ENCODE data around the gene PACSIN1.

PACSIN1 gene

DNA sequence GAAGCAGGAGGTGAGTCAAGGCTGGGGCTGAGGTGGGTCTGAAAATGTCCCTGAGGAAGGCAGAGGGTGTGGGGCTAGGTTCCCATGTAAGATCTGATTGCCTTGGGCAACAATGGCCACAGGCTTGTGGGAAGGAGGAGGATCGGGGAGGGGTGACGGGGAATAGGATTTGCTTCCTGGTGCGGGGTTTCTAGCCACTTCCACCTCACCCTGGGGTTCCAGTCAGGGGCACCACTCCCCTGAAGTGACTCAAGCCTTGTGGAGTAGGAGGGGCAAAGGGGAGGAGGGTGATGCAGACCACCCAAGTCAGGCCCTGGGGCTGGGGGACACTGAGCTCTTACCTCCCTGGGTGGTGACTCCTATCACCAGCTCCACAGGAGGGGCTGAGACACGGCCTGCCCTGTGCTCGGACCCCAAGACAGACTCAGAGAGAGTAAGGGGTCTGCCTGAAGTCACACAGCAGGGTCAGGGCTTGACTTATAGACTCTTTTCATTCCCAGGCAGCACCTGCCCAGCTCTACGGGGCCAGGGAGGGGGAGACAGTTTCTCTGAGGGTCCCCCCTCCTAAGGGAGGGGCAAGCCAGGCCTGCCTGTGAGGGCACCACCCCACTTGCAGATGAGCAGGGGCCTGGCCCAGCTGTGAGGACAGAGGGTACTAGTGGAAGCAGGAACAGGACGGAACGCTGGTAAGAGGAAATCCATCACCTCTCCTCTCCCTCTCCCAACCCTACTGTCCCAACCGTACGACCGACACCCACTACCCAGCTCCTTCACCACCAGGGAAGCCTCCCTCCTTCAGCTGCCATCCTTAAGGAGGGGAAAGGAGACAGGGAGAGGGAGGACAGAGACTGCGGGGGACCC, 102.7 kb downstream of the PACSIN1 start:
- no peak for DNase-seq

DNA sequence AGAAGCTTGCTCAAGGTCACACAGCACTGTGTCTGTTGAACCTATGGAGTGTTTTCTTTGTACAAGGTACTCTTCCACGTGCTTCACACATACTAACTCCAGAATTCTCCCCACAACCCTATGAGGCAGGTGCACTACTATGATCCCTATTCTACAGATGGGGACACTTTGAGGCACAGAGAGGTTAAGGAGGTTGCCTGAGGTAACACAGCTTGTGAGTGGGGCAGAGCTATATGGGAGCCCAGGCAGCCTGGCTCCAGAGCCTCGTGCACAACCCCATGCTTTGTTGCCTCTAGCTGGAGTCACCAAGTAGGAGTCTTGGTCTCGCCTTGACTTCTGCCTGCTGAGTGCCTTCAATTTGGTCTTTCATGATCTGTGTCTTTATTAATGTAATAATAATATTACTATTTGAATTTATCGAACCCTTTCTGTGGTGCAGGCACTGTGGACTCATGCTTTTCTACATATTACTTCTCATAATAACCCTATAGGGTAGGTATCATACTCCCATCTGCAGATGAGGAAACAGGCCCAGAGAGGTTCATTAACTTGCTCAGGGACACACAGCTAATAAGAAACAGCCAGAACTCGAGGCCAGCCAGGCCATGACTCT, 103.6 kb downstream of the PACSIN1 start:
- DNase-seq, result no peak

GRCh38 chr6:34570066-34570833, 104.4 kb downstream of the PACSIN1 start:
- DNase-seq, result no peak

DNA sequence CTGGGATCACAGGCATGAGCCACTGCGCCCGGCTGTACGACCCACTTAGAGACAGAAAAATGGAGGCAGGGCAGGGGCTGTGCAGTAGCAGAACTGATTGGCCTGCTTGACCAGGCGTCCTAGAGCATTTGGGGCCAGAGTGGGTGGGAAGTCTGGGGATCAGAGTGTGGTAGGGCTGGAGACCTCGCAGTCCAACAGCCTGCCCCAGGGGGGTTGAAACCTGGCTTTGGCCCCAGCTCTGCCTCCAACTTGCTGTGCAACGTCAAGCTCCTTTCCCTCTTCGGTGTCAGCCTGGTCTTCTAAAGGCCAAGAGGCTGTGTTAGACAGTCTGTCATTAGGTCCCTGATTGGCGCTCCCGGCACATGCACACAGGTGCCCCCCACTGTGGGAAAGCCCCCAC, 105.5 kb downstream of the PACSIN1 start:
- DNase-seq, result no peak

GRCh38 chr6:34572021-34572420, 106.1 kb downstream of the PACSIN1 start:
- DNase-seq, result no peak

- DNase-seq, result no peak
These were observed 106.7 kb downstream of the PACSIN1 start for GRCh38 chr6:34572585-34572984.

GRCh38 chr6:34573567-34574183, 107.8 kb downstream of the PACSIN1 start:
- no peak for DNase-seq

DNA sequence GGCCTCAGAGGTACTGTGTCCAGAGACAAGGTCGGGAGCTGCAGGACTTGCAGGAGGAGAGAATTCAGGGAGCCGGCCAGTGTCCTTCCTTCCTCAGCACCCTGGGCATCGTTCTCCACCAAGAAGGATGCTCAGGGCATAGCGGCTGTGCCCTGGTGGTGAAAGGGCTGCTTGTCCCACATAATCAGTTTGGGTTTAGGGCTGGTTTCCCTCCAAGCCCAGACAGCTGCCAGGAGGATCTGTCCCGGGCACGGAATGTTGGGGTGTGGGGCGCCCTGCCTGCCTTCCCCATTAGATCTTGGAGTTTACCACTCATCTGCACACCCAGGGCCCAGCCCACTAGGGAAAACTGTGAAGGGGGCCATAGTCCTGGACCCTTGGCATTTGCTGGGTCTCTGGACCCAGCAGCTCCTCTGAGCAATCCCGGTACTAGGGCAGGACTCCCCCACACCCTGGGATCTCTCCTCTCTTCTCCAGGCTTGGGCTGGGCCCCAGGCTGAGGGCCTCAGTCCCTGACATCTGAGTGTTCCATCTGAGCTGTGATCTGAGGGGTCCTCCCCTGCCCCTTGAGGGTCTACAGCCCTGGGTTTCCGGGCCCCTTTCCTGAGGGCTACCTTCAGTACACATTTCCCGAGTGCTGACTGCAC, 108.9 kb downstream of the PACSIN1 start:
- DNase-seq, result no peak

GRCh38 chr6:34575326-34575725, 109.5 kb downstream of the PACSIN1 start:
- DNase-seq, result no peak

DNA sequence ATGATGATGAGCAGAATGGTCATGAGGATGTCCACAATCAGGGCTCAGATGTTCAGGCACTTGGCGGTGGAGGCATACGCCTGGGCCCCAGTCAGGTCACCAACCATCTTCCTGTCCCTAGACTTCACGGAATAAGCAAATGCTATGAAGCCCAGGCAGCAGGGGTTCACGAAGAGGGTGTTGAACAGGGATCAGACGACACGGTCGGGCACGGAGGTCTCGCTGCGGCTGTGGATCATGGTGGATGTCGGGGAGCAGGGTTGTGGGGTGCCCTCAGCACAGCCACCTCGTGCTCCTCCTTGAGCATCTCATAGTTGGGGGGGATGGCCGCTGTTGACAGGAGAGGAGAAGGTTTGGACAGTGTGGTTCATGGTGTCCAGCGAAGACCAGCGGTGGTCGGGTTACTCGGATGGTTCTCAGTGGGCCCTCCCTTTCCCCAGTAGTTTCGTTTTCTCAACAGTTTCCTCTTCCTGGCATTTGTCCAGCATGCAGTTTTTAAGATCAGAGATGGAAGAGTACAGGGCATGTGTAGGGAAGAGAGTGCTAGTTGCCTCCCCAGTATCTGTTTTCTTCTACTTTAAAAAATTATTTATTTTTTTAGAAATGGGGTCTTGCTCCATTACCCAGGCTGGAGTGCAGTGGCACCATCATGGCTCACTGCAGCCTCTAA, 110.5 kb downstream of the PACSIN1 start:
- no peak for DNase-seq

- no peak for DNase-seq
These were observed 112.8 kb downstream of the PACSIN1 start for GRCh38 chr6:34578445-34579262.

GRCh38 chr6:34580707-34581560, 115.1 kb downstream of the PACSIN1 start:
- no peak for DNase-seq

DNA sequence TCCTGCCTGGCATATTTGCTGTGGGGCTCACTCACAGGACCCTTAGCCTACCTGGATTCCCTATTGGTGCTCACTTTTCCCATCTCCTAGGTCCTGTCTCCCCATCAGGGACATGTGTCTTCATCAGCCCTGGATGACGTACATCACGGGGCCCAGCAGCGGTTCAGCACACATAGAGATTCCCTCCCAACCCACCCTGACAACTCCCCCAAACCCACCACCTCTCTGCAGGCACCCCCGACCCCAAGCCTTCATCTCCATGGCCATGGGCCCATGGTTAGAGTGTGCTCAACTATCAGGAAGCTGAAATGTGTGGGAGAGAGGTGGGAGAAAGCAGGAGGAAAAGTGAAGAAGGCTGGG, 115.7 kb downstream of the PACSIN1 start:
- no peak for DNase-seq

DNA sequence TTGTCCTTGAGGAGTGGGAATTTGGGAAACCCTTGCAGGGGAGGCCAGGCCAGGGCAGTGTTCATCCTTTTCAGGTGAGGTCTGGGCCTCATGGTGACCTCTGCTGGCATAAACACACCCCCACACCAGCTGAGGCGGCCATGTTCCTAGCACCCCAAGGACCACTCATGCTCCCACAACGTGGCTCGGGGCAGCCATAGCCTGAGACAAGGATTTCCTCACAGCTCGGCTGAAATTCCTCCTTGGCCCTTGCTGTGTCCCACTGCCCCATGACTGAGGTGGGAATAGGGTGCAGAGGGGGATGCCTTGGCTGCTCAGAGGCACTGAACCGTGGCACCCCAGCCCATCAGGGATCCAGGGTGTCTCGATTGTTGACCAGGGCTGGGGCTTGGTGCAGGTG, 117.6 kb downstream of the PACSIN1 start:
- no peak for DNase-seq

GRCh38 chr6:34583861-34584604, 118.2 kb downstream of the PACSIN1 start:
- no peak for DNase-seq

DNA sequence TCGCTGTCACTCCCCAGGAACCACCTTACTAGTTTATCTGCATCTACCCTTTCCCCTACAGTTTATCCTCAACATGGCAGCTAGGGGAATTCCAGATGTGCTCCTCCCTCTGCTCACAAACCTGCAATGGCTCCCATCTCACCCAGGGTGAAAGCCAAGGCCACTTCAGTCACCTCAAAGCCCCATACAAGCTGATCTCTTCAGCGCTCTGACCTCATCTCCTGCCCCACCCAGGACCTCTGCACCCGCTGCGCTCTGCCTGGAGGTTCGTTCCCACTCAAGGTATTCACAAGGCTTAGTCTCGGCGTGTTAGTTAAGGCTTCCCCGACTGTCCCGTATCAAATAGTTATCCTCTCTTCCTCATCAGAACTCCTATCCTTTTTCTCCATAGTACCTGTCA, 118.8 kb downstream of the PACSIN1 start:
- DNase-seq, result no peak
